H9 (cell line): ENCODE data around the gene PXN. TPM values are rescaled to one million over a fixed set of nuclear protein-coding genes. Genes with fewer than 3 reads are reported as not detected.
A peak's percentile ranks its signal among the peaks of the same experiment; 100 is the strongest.

Experiments
- DNase-seq: peaks from one replicate; pipeline ENCODE4 v3.0.0-alpha.2; 2017
- H2AFZ ChIP-seq: one replicate; pipeline ENCODE4 v1.6.1; 2013; ENCODE audit warnings: mild to moderate bottlenecking, low read length, control low read depth, moderate library complexity
- H2AK5ac ChIP-seq: 2 replicates; pipeline ENCODE4 v1.6.1; 2013; ENCODE audit warnings: low read length, control low read depth, mixed read lengths; ENCODE audit not compliant: insufficient read length
- H2BK120ac ChIP-seq: one replicate; pipeline ENCODE4 v1.6.1; 2013; ENCODE audit warnings: low read depth, mild to moderate bottlenecking, low read length, control low read depth, inconsistent platforms; ENCODE audit not compliant: poor library complexity, severe bottlenecking
- H2BK12ac ChIP-seq: 2 replicates; pipeline ENCODE4 v1.6.1; 2013; ENCODE audit warnings: low read length, control low read depth, mixed read lengths, low read depth; ENCODE audit not compliant: insufficient read length
- H2BK15ac ChIP-seq: 2 replicates; pipeline ENCODE4 v1.6.1; 2013; ENCODE audit warnings: low read depth, low read length, control low read depth
- H2BK20ac ChIP-seq: one replicate; pipeline ENCODE4 v1.6.1; 2013; ENCODE audit warnings: low read depth, mild to moderate bottlenecking, low read length, control low read depth, inconsistent platforms; ENCODE audit not compliant: poor library complexity, severe bottlenecking
- H2BK5ac ChIP-seq: 2 replicates; pipeline ENCODE4 v1.6.1; 2013; ENCODE audit warnings: low read length, control low read depth, mixed read lengths; ENCODE audit not compliant: insufficient read length
- H3K14ac ChIP-seq: 2 replicates; pipeline ENCODE4 v1.6.1; 2013; ENCODE audit warnings: low read length, control low read depth; ENCODE audit not compliant: insufficient read depth
- H3K18ac ChIP-seq: 2 replicates; pipeline ENCODE4 v1.6.1; 2013; ENCODE audit warnings: low read depth, mild to moderate bottlenecking, mixed read lengths, low read length, control low read depth; ENCODE audit not compliant: insufficient read length
- H3K23ac ChIP-seq: 2 replicates; pipeline ENCODE4 v1.6.1; 2013; ENCODE audit warnings: low read length, control low read depth, mixed read lengths, low read depth; ENCODE audit not compliant: insufficient read length
- H3K23me2 ChIP-seq: 2 replicates; pipeline ENCODE4 v1.6.1; 2013; ENCODE audit warnings: low read depth, mild to moderate bottlenecking, mixed read lengths, low read length, control low read depth; ENCODE audit not compliant: insufficient read length, poor library complexity, severe bottlenecking
- H3K27ac ChIP-seq: 2 replicates; pipeline ENCODE4 v1.5.1; 2013; ENCODE audit warnings: low read length, control low read depth, mixed read lengths, low read depth; ENCODE audit not compliant: insufficient read length
- H3K27me3 ChIP-seq: 2 replicates; pipeline ENCODE4 v1.6.1; 2013; ENCODE audit warnings: low read length, control low read depth, inconsistent platforms; ENCODE audit not compliant: insufficient read depth
- H3K4ac ChIP-seq: 2 replicates; pipeline ENCODE4 v1.6.1; 2013; ENCODE audit warnings: low read depth, mild to moderate bottlenecking, control low read depth, inconsistent platforms, low read length, moderate library complexity
- H3K4me1 ChIP-seq: 2 replicates; pipeline ENCODE4 v1.6.1; 2013; ENCODE audit warnings: low read length, control low read depth, inconsistent platforms; ENCODE audit not compliant: insufficient read depth
- H3K4me2 ChIP-seq: 2 replicates; pipeline ENCODE4 v1.6.1; 2013; ENCODE audit warnings: low read length, control low read depth, mixed read lengths; ENCODE audit not compliant: insufficient read length, insufficient read depth
- H3K56ac ChIP-seq: 2 replicates; pipeline ENCODE4 v1.6.1; 2013; ENCODE audit warnings: low read depth, mild to moderate bottlenecking, mixed read lengths, low read length, control low read depth; ENCODE audit not compliant: insufficient read length
- H3K79me1 ChIP-seq: 2 replicates; pipeline ENCODE4 v1.6.1; 2013; ENCODE audit warnings: low read depth, mild to moderate bottlenecking, moderate library complexity, low read length, control low read depth, inconsistent platforms; ENCODE audit not compliant: insufficient read depth, poor library complexity, severe bottlenecking
- H3K79me2 ChIP-seq: 2 replicates; pipeline ENCODE4 v1.6.1; 2013; ENCODE audit warnings: low read length, control low read depth, inconsistent platforms; ENCODE audit not compliant: insufficient read depth
- H3K9ac ChIP-seq: 2 replicates; pipeline ENCODE4 v1.6.1; 2013; ENCODE audit warnings: low read length, control low read depth, mixed read lengths; ENCODE audit not compliant: insufficient read length; ENCODE audit errors: extremely low read depth
- H3K9me3 ChIP-seq: one replicate; pipeline ENCODE4 v1.6.1; 2013; ENCODE audit warnings: low read depth, low read length, inconsistent platforms; ENCODE audit not compliant: control insufficient read depth
- H3T11ph ChIP-seq: one replicate; pipeline ENCODE4 v1.6.1; 2013; ENCODE audit warnings: mild to moderate bottlenecking, low read length, control low read depth, inconsistent platforms
- H4K20me1 ChIP-seq: one replicate; pipeline ENCODE4 v1.6.1; 2013; ENCODE audit not compliant: control insufficient read depth, insufficient read length, insufficient read depth
- H4K5ac ChIP-seq: 2 replicates; pipeline ENCODE4 v1.6.1; 2013; ENCODE audit warnings: low read depth, mild to moderate bottlenecking, mixed read lengths, low read length, control low read depth; ENCODE audit not compliant: insufficient read length
- H4K8ac ChIP-seq: replicated peaks from 2 replicates; pipeline ENCODE4 v1.6.1; 2013; ENCODE audit warnings: low read length, control low read depth, mixed read lengths, low read depth; ENCODE audit not compliant: insufficient read length
- H4K91ac ChIP-seq: 2 replicates; pipeline ENCODE4 v1.6.1; 2013; ENCODE audit warnings: low read depth, mild to moderate bottlenecking, moderate library complexity, mixed read lengths, low read length, control low read depth; ENCODE audit not compliant: insufficient read length
- H3K27ac Mint-ChIP-seq, 3 experiments: 2 replicates in 2 of 3; 3 replicates in 1 of 3; pipeline ENCODE4 v1.8.0; 2020 to 2021; ENCODE audit warnings: mixed read lengths in 3 of 3, mild to moderate bottlenecking in 1 of 3, moderate library complexity in 1 of 3
- H3K27me3 Mint-ChIP-seq: 2 replicates; pipeline ENCODE4 v1.8.0; 2021; ENCODE audit warnings: low read depth, mild to moderate bottlenecking, moderate library complexity, mixed read lengths
- H3K36me3 Mint-ChIP-seq, 3 experiments: 2 replicates in 2 of 3; 3 replicates in 1 of 3; pipeline ENCODE4 v1.8.0; 2020 to 2021; ENCODE audit warnings: low read depth in 3 of 3, mixed read lengths in 3 of 3; ENCODE audit not compliant: insufficient read depth in 1 of 3
- H3K4me1 Mint-ChIP-seq, 2 experiments: 2 replicates each; pipeline ENCODE4 v1.8.0; 2020; ENCODE audit warnings: mixed read lengths in 2 of 2
- H3K4me3 Mint-ChIP-seq, 2 experiments: 2 replicates in 1 of 2; 3 replicates in 1 of 2; pipeline ENCODE4 v1.8.0; 2020 to 2021; ENCODE audit warnings: mild to moderate bottlenecking in 2 of 2, mixed read lengths in 2 of 2, moderate library complexity in 1 of 2
- H3K9me3 Mint-ChIP-seq, 2 experiments: 2 replicates in 1 of 2; 3 replicates in 1 of 2; pipeline ENCODE4 v1.8.0; 2020; ENCODE audit warnings: mild to moderate bottlenecking in 2 of 2, mixed read lengths in 2 of 2, moderate library complexity in 1 of 2
- WGBS: extraction: QIAGEN DNeasy Blood & Tissue Kit; methylation state at CpG from one replicate; pipeline ENCODE4 v1.1.7; 2013; ENCODE audit warnings: missing lambda C conversion rate, low lambda C conversion rate, mixed read lengths; ENCODE audit not compliant: insufficient read length; ENCODE audit errors: extremely low coverage; 5-methylcytosine and 5-hydroxymethylcytosine counted together
- total RNA-seq: library from RNA; stranded (reverse); gene quantifications from 2 replicates; pipeline ENCODE4 v1.2.1, GENCODE V29; 2021
- TF ChIP-seq, protein P1 (sequence below): fragments of 200-600 bp; sonication (generic); conservative IDR thresholded peaks from 3 replicates; pipeline ENCODE4 v1.8.0; 2021; ENCODE audit warnings: antibody characterized with exemption, mild to moderate bottlenecking

PXN gene
- total RNA-seq, 1 experiment from 2014 or later, result 92.8 TPM

DNA sequence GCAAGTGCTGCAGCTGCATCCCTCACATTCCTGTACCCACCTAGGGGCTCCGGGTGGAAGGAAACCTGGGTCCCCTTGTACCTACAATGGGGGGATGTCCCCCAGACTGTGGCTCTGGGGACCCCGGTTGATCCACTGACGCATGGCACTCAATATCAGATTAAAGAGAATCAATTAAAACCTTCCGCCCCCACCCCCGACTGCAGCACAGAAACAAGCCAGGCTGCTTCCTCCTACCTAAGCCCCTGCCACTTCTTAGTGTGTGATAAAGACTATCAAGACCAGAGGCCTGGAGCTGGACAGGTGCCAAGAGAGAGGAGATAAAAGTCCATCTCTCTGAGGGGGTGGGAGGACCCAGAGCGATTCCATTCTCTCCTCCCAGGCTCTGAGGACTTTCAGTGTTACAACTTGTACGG, 36.5 kb downstream of the PXN start:
- WGBS, result no CpG with 5 or more reads among the region's 7 CpGs
- Histone ChIP-seq H4K5ac (no peak overlapping the region), H3K18ac (peak overlapping the region; percentile 71), H3K9ac (no peak overlapping the region), H4K8ac (no peak overlapping the region), H2BK12ac (peak overlapping the region; percentile 100), H3K79me2 (peaks cover 3% of the 10 kb centered on the region; the same call in 1 of the 2 replicates), H2BK120ac (peak overlapping the region; percentile 87), H3K4me2 (peak overlapping the region; percentile 16), H2AK5ac (peak overlapping the region; percentile 25), H3K4me1 (peaks cover 32% of the 10 kb centered on the region), H4K91ac (peak overlapping the region; percentile 98), H3K4ac (peak overlapping the region; percentile 85; the same call in 1 of the 2 replicates), H3K56ac (no peak overlapping the region), H3K9me3 (no peaks in the 10 kb centered on the region), H2AFZ (no peak overlapping the region), H2BK5ac (peak overlapping the region; percentile 20), H3K79me1 (no peaks in the 10 kb centered on the region), H4K20me1 (no peaks in the 10 kb centered on the region), H3K23me2 (peaks cover 3% of the 10 kb centered on the region), H3K27me3 (no peaks in the 10 kb centered on the region), H3K23ac (no peak overlapping the region), H3K14ac (peak overlapping the region; percentile 36), H2BK20ac (no peak overlapping the region), H2BK15ac (no peak overlapping the region), H3T11ph (peak overlapping the region; percentile 26), H3K27ac (peak overlapping the region; percentile 86)
- no peaks in the 10 kb centered on the region for H3K9me3 Mint-ChIP-seq
- no peak for DNase-seq
- TF ChIP-seq, protein P1, sequence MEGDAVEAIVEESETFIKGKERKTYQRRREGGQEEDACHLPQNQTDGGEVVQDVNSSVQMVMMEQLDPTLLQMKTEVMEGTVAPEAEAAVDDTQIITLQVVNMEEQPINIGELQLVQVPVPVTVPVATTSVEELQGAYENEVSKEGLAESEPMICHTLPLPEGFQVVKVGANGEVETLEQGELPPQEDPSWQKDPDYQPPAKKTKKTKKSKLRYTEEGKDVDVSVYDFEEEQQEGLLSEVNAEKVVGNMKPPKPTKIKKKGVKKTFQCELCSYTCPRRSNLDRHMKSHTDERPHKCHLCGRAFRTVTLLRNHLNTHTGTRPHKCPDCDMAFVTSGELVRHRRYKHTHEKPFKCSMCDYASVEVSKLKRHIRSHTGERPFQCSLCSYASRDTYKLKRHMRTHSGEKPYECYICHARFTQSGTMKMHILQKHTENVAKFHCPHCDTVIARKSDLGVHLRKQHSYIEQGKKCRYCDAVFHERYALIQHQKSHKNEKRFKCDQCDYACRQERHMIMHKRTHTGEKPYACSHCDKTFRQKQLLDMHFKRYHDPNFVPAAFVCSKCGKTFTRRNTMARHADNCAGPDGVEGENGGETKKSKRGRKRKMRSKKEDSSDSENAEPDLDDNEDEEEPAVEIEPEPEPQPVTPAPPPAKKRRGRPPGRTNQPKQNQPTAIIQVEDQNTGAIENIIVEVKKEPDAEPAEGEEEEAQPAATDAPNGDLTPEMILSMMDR, result no peak
- peak overlapping the region; percentile 52 to 72 for H3K4me3 Mint-ChIP-seq
- H3K27me3 Mint-ChIP-seq, result no peaks in the 10 kb centered on the region
- H3K27ac Mint-ChIP-seq, result peak overlapping the region; percentile 99
- H3K4me1 Mint-ChIP-seq, result peaks cover 77 to 81% of the 10 kb centered on the region in 2 experiments
- peaks cover 3 to 9% (median 8%) of the 10 kb centered on the region in 3 experiments; a peak in 4 of 7 replicates for H3K36me3 Mint-ChIP-seq
